Dendritic cell treated with granulocyte-macrophage colony-stimulating factor and Interleukin-4, amounts not matched to agents 40 ng/mL and 50 ng/mL, for 4 days (primary cell): ENCODE results near the gene CD164L2.
"Not testable (repeated sequence)": the region's sequence is repeated elsewhere in the genome, so short reads cannot be mapped to it uniquely, and the experiment has no call there.

Experiments
- H3K27ac Mint-ChIP-seq: one replicate; pipeline ENCODE4 v1.8.0; 2022; ENCODE audit warnings: mild to moderate bottlenecking, mixed read lengths
- H3K27me3 Mint-ChIP-seq: one replicate; pipeline ENCODE4 v1.8.0; 2022; ENCODE audit warnings: mild to moderate bottlenecking, mixed read lengths
- H3K36me3 Mint-ChIP-seq: one replicate; pipeline ENCODE4 v1.8.0; 2022; ENCODE audit warnings: low read depth, mixed read lengths
- H3K4me1 Mint-ChIP-seq: one replicate; pipeline ENCODE4 v1.8.0; 2022; ENCODE audit warnings: low read depth, mixed read lengths
- H3K4me3 Mint-ChIP-seq: one replicate; pipeline ENCODE4 v1.8.0; 2022; ENCODE audit warnings: mild to moderate bottlenecking, moderate library complexity, mixed read lengths
- H3K9me3 Mint-ChIP-seq: one replicate; pipeline ENCODE4 v1.8.0; 2022; ENCODE audit warnings: mixed read lengths
- intact Hi-C: fragments of 100-400 bp; cut with micrococcal nuclease; formaldehyde crosslinking; loops from one replicate; pipeline ENCODE4 v1.15.0; 2022

The CD164L2 gene

DNA sequence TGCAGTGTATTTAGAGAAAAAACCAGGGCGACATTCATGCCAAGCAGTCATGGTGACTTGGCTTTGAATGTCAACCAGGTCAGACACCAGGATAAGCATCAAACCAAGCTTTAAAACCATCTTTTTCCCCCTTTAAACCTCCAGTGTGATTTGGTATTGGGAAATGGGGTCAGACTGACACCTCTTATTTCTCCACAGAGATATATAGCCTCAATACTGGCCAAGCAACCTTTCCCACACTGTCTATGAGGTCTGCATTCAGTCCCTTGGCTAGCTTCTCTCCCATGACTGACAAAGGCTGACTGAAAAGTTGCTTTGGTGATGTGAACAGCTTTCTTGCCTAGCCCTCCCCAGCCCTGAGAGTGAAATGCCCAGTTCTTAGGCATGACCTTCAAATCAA, 31.0 kb upstream of the CD164L2 start:
- intact Hi-C loops: no loop called here
- Mint-ChIP-seq H3K27ac (peak overlapping the region; percentile 58), H3K4me1 (peaks cover 38% of the 10 kb centered on the region)

GRCh38 chr1:27413004-27413403, 29.9 kb upstream of the CD164L2 start:
- intact Hi-C loops: no loop called here
- H3K27ac Mint-ChIP-seq: no peak overlapping the region
- peaks cover 100% of the 10 kb centered on the region for H3K36me3 Mint-ChIP-seq
- no peaks in the 10 kb centered on the region for H3K27me3 Mint-ChIP-seq
- H3K9me3 Mint-ChIP-seq: no peaks in the 10 kb centered on the region
- no peak overlapping the region for H3K4me3 Mint-ChIP-seq
- H3K4me1 Mint-ChIP-seq: peaks cover 31% of the 10 kb centered on the region

More for the DNA sequence above, 31.0 kb upstream of the CD164L2 start:
- H3K27me3 Mint-ChIP-seq: no peaks in the 10 kb centered on the region
- H3K9me3 Mint-ChIP-seq: no peaks in the 10 kb centered on the region
- peaks cover 100% of the 10 kb centered on the region for H3K36me3 Mint-ChIP-seq
- no peak overlapping the region for H3K4me3 Mint-ChIP-seq

DNA sequence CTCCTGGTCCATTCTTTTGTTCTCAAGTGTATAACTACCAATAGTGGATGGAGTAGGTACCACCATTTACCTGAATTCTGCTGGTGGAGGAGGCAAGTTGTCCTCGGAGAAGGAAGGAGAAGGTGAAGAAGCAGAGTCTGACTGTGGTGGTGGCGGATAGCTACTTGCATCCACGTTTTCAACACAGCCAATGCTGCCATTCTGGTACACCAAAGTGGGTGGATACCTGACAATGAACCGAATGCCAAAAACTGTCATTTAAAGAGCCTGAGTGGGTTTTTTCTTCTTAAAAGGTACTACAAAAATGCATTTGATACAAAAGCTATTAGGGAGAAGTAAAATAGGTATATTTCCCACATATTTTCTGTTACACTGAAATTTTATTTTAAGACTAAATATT, 29.4 kb upstream of the CD164L2 start:
- no peak overlapping the region for H3K27ac Mint-ChIP-seq
- intact Hi-C loops: no loop called here
- H3K36me3 Mint-ChIP-seq: peaks cover 100% of the 10 kb centered on the region
- H3K27me3 Mint-ChIP-seq: no peaks in the 10 kb centered on the region
- H3K4me1 Mint-ChIP-seq: peaks cover 33% of the 10 kb centered on the region
- no peaks in the 10 kb centered on the region for H3K9me3 Mint-ChIP-seq
- H3K4me3 Mint-ChIP-seq: no peak overlapping the region

GRCh38 chr1:27410709-27411108, 27.6 kb upstream of the CD164L2 start:
- Mint-ChIP-seq H3K27me3 (no peaks in the 10 kb centered on the region), H3K9me3 (no peaks in the 10 kb centered on the region), H3K4me3 (no peak overlapping the region), H3K27ac (no peak overlapping the region), H3K4me1 (peaks cover 32% of the 10 kb centered on the region), H3K36me3 (peaks cover 100% of the 10 kb centered on the region)
- intact Hi-C loops: no loop called here

- Mint-ChIP-seq H3K9me3 (no peaks in the 10 kb centered on the region), H3K27ac (no peak overlapping the region), H3K27me3 (no peaks in the 10 kb centered on the region), H3K4me1 (peaks cover 36% of the 10 kb centered on the region), H3K4me3 (no peak overlapping the region), H3K36me3 (peaks cover 98% of the 10 kb centered on the region)
- intact Hi-C loops: loop anchor here (10.0 kb wide), 1 partner anchor 255 kb away; no protein-coding TSS in a partner anchor
Measured at GRCh38 chr1:27409669-27410068, 26.5 kb upstream of the CD164L2 start.

GRCh38 chr1:27408151-27408550, 25.0 kb upstream of the CD164L2 start:
- H3K4me1 Mint-ChIP-seq: peaks cover 49% of the 10 kb centered on the region
- intact Hi-C loops: loop anchor here (10.0 kb wide), 1 partner anchor 257 kb away; no protein-coding TSS in a partner anchor
- H3K4me3 Mint-ChIP-seq: no peak overlapping the region
- H3K27ac Mint-ChIP-seq: no peak overlapping the region
- no peaks in the 10 kb centered on the region for H3K27me3 Mint-ChIP-seq
- H3K36me3 Mint-ChIP-seq: peaks cover 94% of the 10 kb centered on the region
- no peaks in the 10 kb centered on the region for H3K9me3 Mint-ChIP-seq

GRCh38 chr1:27406791-27407190, 23.7 kb upstream of the CD164L2 start:
- intact Hi-C loops: loop anchor here (10.0 kb wide), 1 partner anchor 258 kb away; no protein-coding TSS in a partner anchor
- H3K27ac Mint-ChIP-seq: peak overlapping the region; percentile 30
- not testable (repeated sequence) for H3K4me3 Mint-ChIP-seq, H3K9me3 Mint-ChIP-seq, H3K27me3 Mint-ChIP-seq
- H3K36me3 Mint-ChIP-seq: peaks cover 80% of the 10 kb centered on the region
- H3K4me1 Mint-ChIP-seq: peaks cover 61% of the 10 kb centered on the region

- intact Hi-C loops: loop anchor here (10.0 kb wide), 1 partner anchor 258 kb away; no protein-coding TSS in a partner anchor
- Mint-ChIP-seq H3K27me3 (no peaks in the 10 kb centered on the region), H3K36me3 (peaks cover 76% of the 10 kb centered on the region), H3K4me3 (no peak overlapping the region), H3K4me1 (peaks cover 61% of the 10 kb centered on the region), H3K9me3 (no peaks in the 10 kb centered on the region), H3K27ac (peak overlapping the region; percentile 16)
Measured at GRCh38 chr1:27406362-27406680, 23.2 kb upstream of the CD164L2 start.

GRCh38 chr1:27405598-27406361, 22.6 kb upstream of the CD164L2 start:
- H3K4me1 Mint-ChIP-seq: peaks cover 61% of the 10 kb centered on the region
- H3K27me3 Mint-ChIP-seq, H3K4me3 Mint-ChIP-seq, H3K9me3 Mint-ChIP-seq: not testable (repeated sequence)
- intact Hi-C loops: loop anchor here (10.0 kb wide), 1 partner anchor 259 kb away; no protein-coding TSS in a partner anchor
- peak overlapping the region; percentile 16 for H3K27ac Mint-ChIP-seq
- peaks cover 70% of the 10 kb centered on the region for H3K36me3 Mint-ChIP-seq

- no peaks in the 10 kb centered on the region for H3K9me3 Mint-ChIP-seq
- H3K4me1 Mint-ChIP-seq: peaks cover 65% of the 10 kb centered on the region
- intact Hi-C loops: loop anchor here (10.0 kb wide), 1 partner anchor 260 kb away; no protein-coding TSS in a partner anchor
- H3K36me3 Mint-ChIP-seq: peaks cover 63% of the 10 kb centered on the region
- no peak overlapping the region for H3K27ac Mint-ChIP-seq
- H3K27me3 Mint-ChIP-seq: peaks cover 2% of the 10 kb centered on the region
- H3K4me3 Mint-ChIP-seq: no peak overlapping the region
Measured at GRCh38 chr1:27405074-27405473, 21.9 kb upstream of the CD164L2 start.

- H3K36me3 Mint-ChIP-seq: peaks cover 52% of the 10 kb centered on the region
- intact Hi-C loops: loop anchor here (10.0 kb wide), 1 partner anchor 261 kb away; no protein-coding TSS in a partner anchor
- H3K9me3 Mint-ChIP-seq: no peaks in the 10 kb centered on the region
- peaks cover 65% of the 10 kb centered on the region for H3K4me1 Mint-ChIP-seq
- no peak overlapping the region for H3K4me3 Mint-ChIP-seq
- H3K27ac Mint-ChIP-seq: peak overlapping the region; percentile 83
- H3K27me3 Mint-ChIP-seq: peaks cover 2% of the 10 kb centered on the region
Measured at GRCh38 chr1:27403931-27404330, 20.8 kb upstream of the CD164L2 start.

GRCh38 chr1:27403065-27403726, 20.1 kb upstream of the CD164L2 start:
- H3K27ac Mint-ChIP-seq: peak overlapping the region; percentile 83
- peaks cover 64% of the 10 kb centered on the region for H3K4me1 Mint-ChIP-seq
- H3K4me3 Mint-ChIP-seq: peak overlapping the region; percentile 44
- peaks cover 2% of the 10 kb centered on the region for H3K27me3 Mint-ChIP-seq
- intact Hi-C loops: loop anchor here (10.0 kb wide), 1 partner anchor 262 kb away; no protein-coding TSS in a partner anchor
- H3K9me3 Mint-ChIP-seq: no peaks in the 10 kb centered on the region
- peaks cover 44% of the 10 kb centered on the region for H3K36me3 Mint-ChIP-seq

GRCh38 chr1:27402349-27402754, 19.2 kb upstream of the CD164L2 start:
- Mint-ChIP-seq H3K36me3 (peaks cover 36% of the 10 kb centered on the region), H3K4me1 (peaks cover 56% of the 10 kb centered on the region), H3K4me3 (no peak overlapping the region), H3K27me3 (peaks cover 2% of the 10 kb centered on the region), H3K27ac (peak overlapping the region; percentile 83), H3K9me3 (no peaks in the 10 kb centered on the region)
- intact Hi-C loops: loop anchor here (1.0 to 10.0 kb wide), 3 partner anchors 88 to 262 kb away; partner anchors contain the start of gene WASF2

DNA sequence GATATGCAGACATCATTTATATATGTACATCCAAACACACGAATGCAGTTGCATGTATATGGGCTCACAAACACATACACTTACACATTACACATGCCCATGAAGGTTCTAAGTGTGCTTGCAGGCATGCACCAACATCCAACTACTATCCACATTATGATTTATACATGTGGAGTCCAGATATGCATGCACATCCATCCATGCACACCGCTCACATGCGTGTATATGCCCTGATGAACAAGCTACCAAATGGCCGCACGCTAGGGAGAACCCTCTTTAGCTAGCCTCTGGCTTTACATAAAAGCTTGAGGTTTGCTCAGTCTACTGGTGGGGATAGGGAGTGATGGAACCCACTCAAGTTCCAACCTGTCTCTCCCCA, 17.8 kb upstream of the CD164L2 start:
- peaks cover 22% of the 10 kb centered on the region for H3K36me3 Mint-ChIP-seq
- H3K9me3 Mint-ChIP-seq: no peaks in the 10 kb centered on the region
- intact Hi-C loops: loop anchor here (10.0 kb wide), 1 partner anchor 264 kb away; no protein-coding TSS in a partner anchor
- no peak overlapping the region for H3K4me3 Mint-ChIP-seq
- H3K27me3 Mint-ChIP-seq: peaks cover 2% of the 10 kb centered on the region
- peaks cover 49% of the 10 kb centered on the region for H3K4me1 Mint-ChIP-seq
- H3K27ac Mint-ChIP-seq: no peak overlapping the region
